D721Med (cell line): ENCODE data around the gene MOCS3.
A peak's percentile ranks its signal among the peaks of the same experiment; 100 is the strongest.

Experiments used
- DNase-seq: peaks from one replicate; pipeline ENCODE4 v3.0.0; 2011; ENCODE audit warnings: low spot score; ENCODE audit not compliant: insufficient read length
- FAIRE-seq: peaks from 2 replicates; lab custom pipeline; 2011; peaks lifted over from hg19 to GRCh38; lab: Jason Lieb, UNC
- TF ChIP-seq, protein P1 (sequence below): IDR thresholded peaks from 2 replicates; pipeline ENCODE4 v1.5.1; 2012; ENCODE audit warnings: mild to moderate bottlenecking, control low read depth; ENCODE audit not compliant: insufficient read depth; ENCODE audit errors: missing control alignments

MOCS3 gene

GRCh38 chr20:50983321-50983720 is 24.7 kb downstream of the MOCS3 start:
- no peak for DNase-seq
- TF ChIP-seq, protein P1, sequence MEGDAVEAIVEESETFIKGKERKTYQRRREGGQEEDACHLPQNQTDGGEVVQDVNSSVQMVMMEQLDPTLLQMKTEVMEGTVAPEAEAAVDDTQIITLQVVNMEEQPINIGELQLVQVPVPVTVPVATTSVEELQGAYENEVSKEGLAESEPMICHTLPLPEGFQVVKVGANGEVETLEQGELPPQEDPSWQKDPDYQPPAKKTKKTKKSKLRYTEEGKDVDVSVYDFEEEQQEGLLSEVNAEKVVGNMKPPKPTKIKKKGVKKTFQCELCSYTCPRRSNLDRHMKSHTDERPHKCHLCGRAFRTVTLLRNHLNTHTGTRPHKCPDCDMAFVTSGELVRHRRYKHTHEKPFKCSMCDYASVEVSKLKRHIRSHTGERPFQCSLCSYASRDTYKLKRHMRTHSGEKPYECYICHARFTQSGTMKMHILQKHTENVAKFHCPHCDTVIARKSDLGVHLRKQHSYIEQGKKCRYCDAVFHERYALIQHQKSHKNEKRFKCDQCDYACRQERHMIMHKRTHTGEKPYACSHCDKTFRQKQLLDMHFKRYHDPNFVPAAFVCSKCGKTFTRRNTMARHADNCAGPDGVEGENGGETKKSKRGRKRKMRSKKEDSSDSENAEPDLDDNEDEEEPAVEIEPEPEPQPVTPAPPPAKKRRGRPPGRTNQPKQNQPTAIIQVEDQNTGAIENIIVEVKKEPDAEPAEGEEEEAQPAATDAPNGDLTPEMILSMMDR = no peak
- no peak for FAIRE-seq

- FAIRE-seq (no peak), DNase-seq (peak; percentile 36)
- TF ChIP-seq, protein P1 = peak; percentile 94
Measured at GRCh38 chr20:50987493-50988210, 29.0 kb downstream of the MOCS3 start.

DNA sequence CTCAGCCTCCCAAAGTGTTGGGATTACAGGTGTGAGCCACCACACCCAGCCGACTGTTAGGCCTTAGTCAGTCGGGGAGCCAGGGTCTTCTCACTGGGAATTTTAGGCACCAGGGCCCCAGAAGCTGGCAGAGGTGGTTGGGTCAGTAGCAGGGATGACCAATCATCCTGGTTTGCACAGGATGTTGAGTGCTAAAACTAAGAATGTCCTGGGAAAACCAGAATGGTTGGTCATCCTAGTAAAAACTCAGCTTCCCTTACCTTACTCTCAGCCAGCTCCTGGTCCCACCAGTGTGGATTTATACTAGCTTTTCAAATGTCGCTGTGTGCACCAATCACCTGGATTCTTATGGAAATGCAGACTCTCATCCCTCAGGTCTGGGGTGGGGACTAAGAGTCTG is 32.5 kb downstream of the MOCS3 start:
- TF ChIP-seq, protein P1 = no peak
- FAIRE-seq (no peak), DNase-seq (no peak)

DNA sequence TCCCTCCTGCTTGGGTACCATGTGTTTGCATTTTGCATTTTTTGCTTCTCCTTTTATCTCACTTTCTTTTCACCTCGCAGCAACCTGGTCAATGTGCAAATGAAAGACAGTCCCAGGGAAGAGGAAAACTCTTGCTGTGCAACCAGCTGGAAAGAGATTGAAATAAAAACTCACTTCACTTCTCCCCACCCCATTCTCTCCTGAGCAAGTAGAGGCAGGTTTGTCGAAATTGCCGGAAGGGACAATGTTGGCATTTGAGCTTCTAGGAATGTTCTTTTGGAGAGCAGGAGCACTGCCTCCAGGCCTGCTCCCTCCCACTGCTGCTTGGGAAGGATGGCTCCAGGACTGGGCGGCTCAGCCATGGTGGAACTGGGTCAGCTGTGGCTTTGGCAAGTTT is 33.7 kb downstream of the MOCS3 start:
- no peak for FAIRE-seq
- no peak for DNase-seq
- TF ChIP-seq, protein P1 = no peak

DNA sequence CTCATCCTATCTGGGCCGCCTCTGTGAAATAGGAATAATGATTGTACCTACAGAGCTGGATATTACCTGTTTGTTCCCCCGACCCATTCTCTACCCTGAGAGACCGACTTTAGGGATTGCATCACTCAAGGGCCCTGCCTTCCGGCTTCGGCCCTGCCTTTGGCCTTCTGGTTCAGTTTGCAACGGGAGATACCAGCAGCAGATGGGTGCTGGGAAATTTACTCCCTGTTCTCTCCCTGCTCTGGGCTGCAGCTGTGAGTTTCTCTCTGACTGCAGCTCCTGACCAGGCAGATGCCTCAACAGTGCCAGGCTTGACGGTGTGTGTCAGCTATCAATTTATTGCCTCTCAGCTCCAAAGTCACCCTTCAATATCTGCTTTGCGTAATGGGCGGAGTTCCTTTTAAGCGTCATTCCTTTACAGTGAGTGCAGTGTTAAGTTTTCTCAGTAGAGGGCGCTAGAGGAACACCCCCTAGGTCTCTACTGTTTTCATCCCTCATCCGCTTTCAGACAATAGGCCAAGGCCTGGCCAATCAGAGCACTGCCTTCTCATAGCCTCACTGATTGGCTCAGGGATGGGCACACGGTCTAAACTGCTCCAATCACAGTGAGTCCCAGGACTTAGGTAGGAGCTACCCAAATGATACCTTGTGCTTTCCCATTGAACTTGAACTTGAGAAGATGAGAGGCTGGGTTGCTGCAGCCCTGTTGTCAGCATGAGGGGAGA is 34.3 kb downstream of the MOCS3 start:
- no peak for FAIRE-seq

GRCh38 chr20:50993876-50994275 is 35.3 kb downstream of the MOCS3 start:
- TF ChIP-seq, protein P1 = no peak
- no peak for DNase-seq
- no peak for FAIRE-seq

More for the DNA sequence above, 34.3 kb downstream of the MOCS3 start:
- TF ChIP-seq, protein P1 = peak; percentile 55
- no peak for DNase-seq

DNA sequence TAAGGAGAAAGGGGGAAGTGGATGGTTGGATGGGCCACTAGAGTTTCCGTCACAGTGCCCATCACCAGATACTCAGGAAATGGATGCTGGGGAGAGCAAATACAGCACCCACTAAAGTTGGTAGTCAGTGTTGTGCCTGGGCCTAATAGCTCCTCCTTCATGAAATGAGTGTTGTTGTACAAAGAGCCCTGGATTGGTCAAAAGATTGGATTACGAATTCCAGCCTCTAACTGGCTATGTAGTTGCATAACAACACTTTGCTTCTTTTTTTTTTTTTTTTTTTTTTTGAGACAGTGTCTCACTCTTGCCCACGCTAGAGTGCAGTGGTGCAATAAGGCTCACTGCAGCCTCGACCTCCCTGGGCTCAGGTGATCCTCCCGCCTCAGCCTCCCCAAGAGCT is 36.9 kb downstream of the MOCS3 start:
- no peak for DNase-seq
- no peak for FAIRE-seq
- TF ChIP-seq, protein P1 = no peak
